SKM-1 treated with dmso at 0.1 percent for 144 hours (cell line): ENCODE data around the gene ADCY10.
"Not testable (repeated sequence)": the region's sequence is repeated elsewhere in the genome, so short reads cannot be mapped to it uniquely, and the experiment has no call there.

Experiments
- DNase-seq: peaks from one replicate; lab custom pipeline; 2025; ENCODE audit not compliant: unreplicated experiment; lab: John Stamatoyannopoulos, UW

ADCY10 gene

DNA sequence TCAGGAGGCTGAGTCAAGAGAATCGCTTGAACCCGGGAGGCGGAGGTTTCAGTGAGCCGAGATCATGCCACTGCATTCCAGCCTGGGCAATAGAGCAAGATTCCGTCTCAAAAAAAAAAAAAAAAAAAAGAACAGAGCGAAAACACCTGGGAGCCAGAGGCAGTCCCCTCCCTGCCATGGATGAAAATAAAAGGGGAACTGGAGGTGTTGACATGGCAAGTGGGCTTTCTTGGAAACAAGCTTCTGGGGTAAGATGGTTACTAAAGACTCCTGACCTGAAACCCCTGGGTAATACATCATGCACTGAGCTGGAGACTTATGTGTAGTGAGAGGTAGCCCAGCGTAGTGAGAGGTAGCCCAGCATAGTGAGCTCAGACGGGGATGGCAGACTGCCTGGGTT lies 31.6 kb downstream of the ADCY10 start:
- DNase-seq, result no peak

DNA sequence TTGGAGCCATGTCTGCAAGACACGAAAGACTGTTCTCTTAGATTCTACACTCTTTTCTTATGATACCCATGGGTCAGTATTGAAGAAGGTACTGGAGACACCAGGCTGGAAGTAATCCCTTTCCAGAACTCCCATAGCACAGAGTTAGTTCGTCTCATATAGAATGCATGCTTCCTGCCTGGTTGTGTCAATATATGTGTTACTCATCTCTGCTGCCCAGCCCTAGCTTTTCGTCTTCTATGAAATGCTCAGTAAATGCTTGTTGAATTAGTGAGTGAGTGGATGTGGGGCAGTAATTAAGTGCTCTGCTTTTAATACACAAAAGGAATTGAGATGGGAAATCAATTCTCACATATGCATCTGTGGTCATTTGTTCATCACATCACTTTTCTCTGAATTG lies 32.1 kb downstream of the ADCY10 start:
- DNase-seq, result no peak

DNA sequence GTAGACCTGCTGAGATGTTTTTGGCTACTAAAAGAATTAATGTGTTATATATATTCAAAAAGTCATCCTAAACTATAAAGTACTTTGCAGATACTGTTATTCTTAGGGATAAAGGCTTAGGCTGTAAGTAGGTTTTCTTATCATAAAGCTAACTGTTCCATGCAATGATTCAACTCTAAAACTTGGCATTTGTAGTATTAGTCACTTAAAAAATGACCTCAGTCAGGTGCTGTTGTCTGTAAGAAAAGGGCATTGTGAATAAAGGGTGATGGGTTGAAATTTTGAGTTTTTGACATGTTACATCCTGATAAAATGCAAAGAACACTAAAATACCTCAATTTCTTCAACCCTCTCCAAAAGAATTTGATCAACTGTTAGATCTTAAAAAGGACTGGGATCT lies 32.9 kb downstream of the ADCY10 start:
- DNase-seq, result no peak

DNA sequence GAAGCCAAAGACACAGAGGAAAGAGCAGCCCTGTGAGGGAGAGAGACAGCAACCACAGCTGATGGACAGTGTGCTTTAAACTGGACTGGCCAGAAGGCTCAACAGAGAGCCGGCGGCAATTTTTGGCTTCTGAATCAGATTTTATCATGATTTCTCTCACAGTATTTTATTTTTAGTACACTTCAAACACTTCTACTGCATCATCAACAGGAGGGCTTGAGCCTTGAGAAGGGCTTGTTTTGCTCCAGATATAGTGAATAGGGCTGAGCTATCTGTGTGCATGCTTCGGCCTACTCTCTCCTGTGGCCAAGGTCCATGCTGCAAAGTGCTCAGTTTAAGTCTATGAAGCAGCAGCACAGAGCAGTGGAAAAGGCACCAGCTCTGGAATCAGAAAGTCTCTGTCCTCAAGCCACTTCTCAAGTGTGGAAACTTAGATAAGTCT lies 33.3 kb downstream of the ADCY10 start:
- DNase-seq, result no peak

DNA sequence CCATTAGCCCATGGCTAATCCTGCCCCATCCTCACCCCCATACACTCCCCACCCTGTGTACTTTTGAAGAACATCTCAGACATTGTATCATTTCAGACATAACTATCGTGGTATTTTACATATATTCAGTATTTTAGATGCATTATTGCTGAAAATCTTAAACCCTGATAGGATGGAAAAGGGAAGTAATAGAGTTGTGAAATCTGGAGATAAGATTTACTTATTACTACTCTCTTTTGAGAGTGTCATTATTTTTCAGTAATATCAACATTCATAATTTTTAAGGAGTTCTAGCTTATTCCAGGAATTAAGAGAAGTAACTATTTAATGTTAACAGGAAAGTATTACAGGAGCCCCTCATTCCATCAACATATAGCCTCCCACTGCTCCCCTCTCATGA lies 34.4 kb downstream of the ADCY10 start:
- no peak for DNase-seq

DNA sequence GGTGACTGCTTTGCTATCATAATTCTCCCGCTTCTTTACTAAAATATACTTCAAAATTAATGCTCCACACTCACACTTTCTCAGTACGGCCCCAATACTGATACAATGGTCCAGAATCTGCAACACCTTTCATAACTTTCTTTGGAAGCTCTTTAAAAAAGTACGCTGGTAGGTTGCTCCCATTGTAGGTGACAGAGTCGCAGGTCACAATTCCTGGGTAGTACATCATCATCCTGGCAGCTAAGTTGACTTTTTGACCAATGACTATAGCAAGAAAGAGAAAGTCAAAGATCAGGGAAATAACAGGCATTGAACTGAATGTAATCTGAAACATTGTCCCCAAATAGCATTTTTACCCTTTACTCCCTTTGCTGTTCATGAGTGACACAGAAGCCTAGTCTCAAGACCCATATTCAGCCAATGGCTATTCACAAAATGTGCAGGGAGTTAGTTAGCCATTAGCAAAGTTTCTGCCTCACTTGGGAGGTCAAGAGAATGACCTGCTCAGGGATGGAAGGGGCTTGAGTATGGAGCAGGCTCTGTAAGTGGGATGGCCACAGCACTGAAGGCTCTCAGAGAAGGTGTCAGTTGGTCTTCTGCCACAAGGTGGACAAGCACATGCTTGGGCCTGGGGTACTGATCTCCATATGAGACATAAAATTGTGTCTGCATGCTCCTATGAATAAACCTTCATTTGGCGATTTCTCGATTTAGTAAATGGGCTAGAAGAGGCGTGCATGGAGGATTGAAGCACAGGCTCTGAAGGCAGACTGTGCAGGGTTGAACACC lies 35.4 kb downstream of the ADCY10 start:
- no peak for DNase-seq

DNA sequence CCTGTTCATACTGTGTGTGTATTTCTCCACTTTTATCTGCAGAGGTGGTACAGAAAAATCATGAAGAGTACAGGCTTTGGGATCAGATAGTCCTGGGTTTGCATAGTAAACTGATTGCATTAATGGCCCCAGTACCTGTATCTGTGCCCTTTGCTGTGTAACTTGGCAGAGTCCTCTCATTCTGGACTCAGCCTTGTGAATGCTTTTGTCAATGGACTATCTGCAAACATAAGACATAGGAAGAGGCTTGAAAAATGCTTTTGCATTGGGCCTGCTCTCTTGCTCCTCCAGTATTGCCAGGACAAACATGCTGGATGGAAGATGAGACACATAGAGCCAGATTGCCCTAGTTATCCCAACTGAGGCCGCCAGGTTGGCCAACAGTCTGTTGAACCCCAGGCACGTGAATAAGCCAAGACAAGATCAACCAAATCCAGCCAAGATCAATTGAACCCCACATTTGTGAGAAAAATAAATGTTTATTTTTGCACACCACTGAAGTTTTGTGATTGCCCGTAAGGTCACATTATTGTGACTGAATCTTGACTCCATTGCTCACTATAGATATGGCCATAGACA lies 37.2 kb downstream of the ADCY10 start:
- no peak for DNase-seq

DNA sequence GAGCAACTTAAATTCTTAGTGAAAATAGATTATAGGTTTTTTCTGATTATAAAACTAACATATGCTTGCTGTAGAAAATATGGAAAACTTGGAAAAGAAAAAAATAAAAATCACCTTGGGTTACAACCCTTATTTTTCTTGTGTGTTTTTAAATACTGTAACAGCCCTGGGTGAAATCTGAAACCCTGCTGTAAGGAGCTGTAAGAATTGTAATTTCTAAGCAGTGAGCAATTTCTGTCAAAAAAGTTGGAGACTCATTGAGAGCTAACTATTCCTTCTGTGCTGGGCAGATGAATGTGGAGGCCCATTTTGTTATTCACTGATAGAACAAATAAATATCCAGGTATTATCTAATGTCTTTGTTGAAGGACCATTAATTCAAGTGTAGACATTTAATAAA lies 42.6 kb downstream of the ADCY10 start:
- DNase-seq, result no peak

DNA sequence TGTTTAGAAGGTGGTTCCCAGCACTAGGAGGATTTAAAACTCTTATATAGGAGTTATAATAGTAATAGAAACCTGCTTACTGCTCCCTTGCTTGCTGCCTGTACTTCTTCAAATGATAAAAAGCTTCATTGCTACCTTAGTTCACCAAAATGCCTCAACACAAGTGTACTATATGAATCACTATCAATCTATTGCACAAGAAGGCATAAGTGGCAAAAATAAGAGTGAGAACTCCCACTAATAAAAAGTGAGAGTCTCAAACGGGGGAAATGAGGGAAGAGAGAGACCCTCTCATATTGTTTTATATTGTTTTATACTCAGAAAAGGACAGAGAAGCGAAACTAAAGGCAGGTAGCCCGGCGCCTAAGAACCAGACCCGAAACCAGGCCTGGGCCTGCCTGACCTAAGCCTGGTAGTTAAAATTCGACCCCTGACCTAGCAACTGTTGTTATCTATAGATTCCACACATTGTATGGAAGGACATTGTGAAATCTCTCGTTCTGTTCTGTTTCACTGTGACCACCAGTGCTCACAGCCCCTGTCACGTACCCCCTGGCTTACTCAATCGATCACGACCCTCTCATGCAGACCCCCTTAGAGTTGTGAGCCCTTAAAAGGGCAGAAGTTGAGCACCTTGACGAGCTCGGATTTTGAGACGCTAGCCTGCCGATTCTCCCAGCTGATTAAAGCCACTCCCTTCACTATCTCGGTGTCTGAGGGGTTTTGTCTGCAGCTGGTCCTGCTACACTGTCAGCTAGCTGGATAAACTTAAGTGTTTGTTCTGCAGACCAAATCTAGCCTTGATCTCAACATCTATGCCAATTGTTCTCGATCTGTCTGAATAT lies 44.6 kb downstream of the ADCY10 start:
- DNase-seq, result not testable (repeated sequence)

DNA sequence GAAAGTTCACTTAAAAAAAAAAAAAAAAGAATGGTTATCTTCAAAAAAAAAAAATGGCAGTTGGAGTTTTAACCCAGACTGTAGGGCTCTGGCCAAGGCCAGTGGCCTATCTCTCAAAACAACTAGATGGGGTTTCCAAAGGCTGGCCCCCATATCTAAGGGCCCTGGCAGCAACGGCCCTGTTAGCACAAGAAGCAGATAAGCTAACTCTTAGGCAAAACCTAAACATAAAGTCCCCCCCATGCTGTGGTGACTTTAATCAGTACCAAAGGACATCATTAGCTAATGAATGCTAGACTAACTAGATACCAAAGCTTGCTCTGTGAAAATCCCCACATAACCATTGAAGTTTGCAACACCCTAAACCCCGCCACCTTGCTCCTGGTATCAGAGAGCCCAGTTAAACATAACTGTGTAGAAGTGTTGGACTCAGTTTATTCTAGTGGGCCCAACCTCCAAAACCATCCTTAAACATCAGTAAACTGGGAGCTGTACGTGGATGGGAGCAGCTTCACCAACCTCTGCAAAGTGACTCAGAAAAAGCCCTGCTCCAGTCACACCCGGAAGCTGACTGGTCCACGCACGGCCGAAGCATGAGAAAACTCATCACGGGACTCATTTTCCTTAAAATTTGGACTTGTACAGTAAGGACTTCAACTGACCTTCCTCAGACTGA lies 47.1 kb downstream of the ADCY10 start:
- not testable (repeated sequence) for DNase-seq

DNA sequence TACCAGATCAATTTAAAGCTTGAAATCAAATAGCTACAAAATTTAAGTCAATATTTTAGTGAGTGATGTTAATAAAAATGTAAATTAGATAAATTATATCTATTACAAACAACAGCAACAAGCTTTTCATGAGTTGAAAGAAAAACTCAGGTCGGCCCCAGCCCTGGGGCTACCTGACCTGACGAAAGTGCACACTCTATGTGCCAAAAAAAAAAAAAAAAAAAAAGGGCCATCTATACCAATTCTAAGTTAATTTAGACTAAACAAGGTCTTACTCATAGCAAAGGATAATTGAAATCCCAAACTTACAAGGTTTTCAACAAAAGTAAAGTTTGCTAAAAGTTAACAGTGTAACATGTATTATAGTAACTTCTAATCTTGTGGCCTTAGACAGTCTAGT lies 47.6 kb downstream of the ADCY10 start:
- DNase-seq, result not testable (repeated sequence)

DNA sequence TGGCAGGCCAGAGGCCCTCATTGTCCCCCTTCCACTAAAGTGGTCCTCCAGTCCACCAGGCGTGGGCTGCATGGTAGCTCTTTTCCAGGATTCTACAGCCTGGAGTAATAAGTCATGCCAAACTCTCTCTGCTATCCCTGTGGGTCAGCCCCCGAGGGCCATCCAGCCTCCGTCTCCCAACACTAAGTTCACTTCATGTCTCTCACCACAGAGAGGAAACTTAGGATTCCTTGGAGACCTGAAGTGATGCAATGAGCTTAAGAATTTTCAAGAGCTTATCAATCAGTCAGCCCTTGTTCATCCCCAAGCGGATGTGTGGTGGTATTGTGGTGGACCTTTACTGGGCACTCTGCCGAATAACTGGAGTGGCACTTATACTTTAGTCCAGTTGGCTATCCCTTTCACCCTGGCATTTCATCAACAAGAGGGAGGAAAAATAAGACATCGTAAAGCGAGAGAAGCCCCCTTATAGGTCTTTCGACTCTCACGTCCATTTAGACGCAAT lies 48.1 kb downstream of the ADCY10 start:
- not testable (repeated sequence) for DNase-seq

DNA sequence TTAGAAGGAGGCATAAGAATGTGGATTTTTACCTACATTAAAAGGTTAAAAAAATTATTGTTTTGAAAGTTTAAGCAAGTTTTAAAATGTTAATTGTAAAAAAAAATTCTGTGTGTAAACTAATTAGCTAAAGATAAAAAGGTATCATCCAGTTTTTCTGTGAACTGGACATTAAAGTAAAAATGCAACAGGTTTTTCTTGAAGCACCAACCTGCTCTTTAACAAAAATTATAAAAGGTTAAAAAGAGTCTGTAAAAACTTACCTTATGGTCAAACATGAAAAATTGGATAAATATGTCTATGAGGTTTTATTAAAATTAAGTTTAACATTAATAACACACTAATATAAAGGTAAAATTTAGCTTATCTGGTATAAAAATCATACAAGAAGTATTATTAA lies 48.7 kb downstream of the ADCY10 start:
- DNase-seq, result not testable (repeated sequence)

DNA sequence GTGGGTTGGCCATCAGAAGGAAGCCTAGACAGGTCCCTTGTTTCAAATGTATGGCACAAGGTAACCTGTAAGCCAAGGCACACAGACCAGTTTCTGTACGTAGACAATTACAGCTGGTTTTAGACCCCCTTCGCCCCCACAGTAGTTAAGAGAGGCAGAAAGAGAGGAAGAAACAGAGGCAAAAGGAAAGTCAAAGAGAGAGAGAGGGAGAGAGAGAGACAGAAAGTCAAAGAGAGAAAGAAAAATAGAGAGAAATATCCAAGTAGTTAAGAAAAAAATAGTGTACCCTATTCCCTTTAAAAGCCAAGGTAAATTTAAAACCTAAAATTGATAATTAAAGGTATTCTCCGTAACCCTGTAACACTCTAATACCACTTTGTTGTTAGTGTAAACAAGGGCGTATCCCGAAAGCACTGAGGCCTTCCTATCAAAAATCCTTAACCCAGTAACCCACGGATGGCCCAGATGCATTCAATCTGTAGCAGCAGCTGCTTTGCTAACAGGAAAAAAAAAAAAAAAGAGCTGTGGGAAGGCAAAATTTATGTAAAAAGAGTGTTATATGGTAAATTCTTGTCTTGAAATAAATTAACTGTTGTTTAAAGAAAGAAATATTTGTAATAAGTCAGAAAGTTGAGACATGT lies 49.4 kb downstream of the ADCY10 start:
- DNase-seq, result no peak

DNA sequence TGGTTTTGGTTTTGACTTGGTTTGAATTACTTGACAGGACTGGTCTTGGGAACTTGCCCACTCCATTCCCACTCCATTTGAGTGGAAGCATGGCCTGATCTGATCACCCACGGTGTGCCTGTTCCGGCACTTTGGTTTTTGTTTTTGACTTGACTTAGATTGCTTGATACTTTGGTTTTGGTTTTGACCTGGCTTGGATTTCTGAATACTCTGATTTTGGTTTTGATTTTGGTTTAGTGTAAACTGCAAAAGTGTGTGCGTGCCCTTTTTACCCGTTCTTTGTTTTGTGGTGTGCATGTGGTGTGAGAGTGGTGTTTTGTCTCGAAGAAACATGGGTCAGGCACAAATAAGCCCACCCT lies 50.0 kb downstream of the ADCY10 start:
- DNase-seq, result no peak

DNA sequence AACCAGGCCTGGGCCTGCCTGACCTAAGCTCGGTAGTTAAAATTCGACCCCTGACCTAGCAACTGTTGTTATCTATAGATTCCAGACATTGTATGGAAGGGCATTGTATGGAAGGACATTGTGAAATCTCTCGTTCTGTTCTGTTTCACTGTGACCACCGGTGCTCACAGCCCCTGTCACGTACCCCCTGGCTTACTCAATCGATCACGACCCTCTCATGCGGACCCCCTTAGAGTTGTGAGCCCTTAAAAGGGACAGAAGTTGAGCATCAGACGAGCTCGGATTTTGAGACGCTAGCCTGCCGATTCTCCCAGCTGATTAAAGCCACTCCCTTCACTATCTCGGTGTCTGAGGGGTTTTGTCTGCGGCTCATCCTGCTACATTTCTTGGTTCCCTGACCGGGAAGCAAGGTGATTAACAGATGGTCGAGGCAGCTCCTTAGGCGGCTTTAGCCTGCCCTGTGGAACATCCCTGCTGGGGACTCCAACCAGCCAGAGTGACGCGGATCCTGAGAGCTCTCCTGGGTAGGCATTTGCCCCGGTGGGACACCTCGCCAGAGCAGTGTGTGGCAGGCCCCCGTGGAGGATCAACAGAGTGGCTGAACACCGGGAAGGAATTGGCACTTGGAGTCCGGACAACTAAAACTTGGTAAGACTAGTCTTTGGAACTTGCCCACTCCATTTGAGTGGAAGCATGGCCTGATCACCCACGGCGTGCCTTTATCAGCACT lies 50.6 kb downstream of the ADCY10 start:
- not testable (repeated sequence) for DNase-seq

DNA sequence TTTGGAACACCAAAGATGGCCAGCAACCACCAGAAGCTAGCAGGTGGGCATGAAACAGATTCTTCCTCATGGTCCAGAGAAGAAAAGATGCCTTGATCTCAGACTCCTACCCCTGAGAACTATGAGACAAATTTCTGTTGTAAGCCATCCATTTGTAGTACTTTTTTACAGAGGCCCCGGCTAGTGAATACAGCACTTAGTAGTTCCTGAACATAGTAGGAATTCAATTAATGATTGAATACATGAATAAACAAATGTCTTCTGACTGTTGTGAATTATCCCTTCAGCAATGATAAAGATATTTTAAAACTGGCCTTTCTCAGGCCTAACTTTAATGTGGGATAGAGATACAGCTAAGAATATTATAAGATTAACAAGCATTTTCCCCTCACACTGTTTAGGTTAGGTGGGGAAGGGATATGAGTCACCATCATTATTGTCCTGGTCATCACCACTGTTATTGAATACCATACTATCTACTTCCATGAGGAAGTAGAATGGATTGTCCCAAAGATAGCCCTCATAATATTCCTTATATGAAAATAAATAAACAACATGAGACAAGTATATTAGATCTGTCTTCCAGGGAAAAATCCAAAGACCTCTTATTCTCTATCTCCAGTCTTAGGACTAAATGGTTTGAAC lies 51.4 kb downstream of the ADCY10 start:
- no peak for DNase-seq

DNA sequence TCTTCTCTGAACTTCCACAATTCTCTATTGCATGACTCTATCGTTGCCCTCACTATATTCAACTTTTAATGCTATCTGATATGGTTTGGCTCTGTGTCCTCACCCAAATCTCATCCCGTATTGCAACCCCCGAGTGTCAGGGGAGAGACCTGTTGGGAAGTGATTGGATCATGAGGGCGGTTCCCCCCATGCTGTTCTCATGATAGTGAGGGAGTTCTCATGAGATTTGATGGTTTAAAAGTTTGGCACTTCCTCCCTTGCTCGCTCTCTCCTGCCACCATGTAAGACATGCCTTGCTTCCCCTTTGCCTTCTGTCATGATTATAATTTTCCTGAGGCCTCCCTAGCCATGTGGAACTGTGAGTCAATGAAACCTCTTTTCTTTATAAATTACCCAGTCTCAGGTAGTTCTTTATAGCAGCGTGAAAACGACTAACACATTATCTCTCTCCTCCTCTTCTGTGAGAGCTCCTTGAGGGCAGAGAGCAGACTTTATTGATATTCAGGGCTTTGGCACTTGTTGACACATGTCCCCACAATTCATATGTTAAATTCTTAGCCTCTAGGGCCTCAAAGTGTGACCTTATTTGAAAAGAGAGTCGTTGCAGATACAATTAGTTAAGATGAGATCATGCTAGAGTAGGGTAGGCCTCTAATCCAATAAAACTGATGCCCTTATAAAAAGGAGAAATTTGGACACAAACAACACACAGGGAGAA lies 52.1 kb downstream of the ADCY10 start:
- DNase-seq, result no peak
